D721Med (cell line): ENCODE data around the gene SPINT4.

Experiments
- DNase-seq: peaks from one replicate; pipeline ENCODE4 v3.0.0; 2011; ENCODE audit warnings: low spot score; ENCODE audit not compliant: insufficient read length
- FAIRE-seq: peaks from 2 replicates; lab custom pipeline; 2011; peaks lifted over from hg19 to GRCh38; lab: Jason Lieb, UNC
- TF ChIP-seq, protein P1 (sequence below): IDR thresholded peaks from 2 replicates; pipeline ENCODE4 v1.5.1; 2012; ENCODE audit warnings: mild to moderate bottlenecking, control low read depth; ENCODE audit not compliant: insufficient read depth; ENCODE audit errors: missing control alignments

The SPINT4 gene

DNA sequence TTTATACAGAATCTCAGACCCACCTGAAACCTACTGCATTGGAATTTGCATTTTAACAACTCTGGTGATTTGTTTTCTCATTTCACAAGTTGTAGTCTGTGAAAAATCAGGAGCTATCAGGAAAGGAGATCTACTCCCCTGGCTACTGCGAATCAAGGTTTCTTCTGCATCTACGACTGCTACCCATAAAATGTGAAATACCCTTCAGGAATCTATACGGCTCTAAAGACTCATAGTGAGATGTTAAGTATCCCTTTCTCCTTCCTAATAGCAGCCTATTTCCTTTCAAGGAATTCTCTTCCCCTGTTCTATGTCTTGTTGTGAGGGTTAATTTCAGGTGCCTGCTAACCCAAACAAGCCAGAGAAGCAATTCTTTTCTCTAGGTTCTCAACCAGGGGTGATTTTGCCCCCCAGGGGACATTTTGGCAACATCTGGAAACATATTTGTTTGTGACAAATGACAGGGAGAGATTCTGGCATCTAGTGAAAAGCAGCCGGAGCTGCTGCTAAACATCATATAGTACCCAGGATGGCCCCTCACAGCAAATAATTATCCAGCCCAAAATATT is 43.2 kb downstream of the SPINT4 start:
- DNase-seq (no peak), FAIRE-seq (no peak)
- TF ChIP-seq, protein P1, sequence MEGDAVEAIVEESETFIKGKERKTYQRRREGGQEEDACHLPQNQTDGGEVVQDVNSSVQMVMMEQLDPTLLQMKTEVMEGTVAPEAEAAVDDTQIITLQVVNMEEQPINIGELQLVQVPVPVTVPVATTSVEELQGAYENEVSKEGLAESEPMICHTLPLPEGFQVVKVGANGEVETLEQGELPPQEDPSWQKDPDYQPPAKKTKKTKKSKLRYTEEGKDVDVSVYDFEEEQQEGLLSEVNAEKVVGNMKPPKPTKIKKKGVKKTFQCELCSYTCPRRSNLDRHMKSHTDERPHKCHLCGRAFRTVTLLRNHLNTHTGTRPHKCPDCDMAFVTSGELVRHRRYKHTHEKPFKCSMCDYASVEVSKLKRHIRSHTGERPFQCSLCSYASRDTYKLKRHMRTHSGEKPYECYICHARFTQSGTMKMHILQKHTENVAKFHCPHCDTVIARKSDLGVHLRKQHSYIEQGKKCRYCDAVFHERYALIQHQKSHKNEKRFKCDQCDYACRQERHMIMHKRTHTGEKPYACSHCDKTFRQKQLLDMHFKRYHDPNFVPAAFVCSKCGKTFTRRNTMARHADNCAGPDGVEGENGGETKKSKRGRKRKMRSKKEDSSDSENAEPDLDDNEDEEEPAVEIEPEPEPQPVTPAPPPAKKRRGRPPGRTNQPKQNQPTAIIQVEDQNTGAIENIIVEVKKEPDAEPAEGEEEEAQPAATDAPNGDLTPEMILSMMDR, result no peak

DNA sequence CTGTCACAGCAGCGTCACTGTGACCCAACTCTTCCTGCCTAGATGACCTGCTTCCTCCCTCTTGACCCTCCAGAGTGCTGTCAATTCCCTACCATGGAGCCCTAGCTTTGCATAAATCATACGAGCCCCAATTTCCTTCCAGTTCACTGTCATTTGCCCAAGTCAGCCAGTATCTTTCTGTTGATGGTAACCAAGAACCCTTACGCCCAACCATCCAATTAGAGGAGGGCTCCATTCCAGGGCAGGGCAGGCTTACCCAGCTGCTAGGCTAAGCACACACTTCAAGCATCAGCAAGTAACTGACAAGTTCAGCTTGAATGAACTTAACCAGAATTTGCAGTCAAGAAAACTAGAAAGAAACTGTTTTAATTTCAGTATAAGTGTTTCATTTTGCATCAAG is 43.8 kb downstream of the SPINT4 start:
- TF ChIP-seq, protein P1, result no peak
- DNase-seq, result no peak
- FAIRE-seq, result no peak

DNA sequence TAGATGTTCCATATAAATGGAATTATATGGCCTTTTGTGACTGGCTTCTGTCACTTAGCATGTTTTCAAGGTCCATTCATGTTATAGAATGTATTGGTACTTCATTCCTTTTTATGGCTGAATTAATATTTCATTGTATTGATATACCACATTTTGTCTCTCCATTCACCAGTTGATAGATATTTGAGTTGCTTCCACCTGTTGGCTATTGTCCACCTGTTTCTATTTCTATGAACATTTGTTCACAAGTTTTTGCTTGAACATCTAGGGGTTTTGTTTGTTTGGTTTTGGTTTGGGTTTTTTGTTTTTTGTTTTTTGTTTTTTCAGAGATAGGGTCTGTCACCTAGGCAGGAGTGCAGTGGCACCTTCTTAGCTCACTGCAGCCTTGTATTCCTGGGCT is 46.3 kb downstream of the SPINT4 start:
- DNase-seq (no peak), FAIRE-seq (no peak)
- TF ChIP-seq, protein P1, result no peak

DNA sequence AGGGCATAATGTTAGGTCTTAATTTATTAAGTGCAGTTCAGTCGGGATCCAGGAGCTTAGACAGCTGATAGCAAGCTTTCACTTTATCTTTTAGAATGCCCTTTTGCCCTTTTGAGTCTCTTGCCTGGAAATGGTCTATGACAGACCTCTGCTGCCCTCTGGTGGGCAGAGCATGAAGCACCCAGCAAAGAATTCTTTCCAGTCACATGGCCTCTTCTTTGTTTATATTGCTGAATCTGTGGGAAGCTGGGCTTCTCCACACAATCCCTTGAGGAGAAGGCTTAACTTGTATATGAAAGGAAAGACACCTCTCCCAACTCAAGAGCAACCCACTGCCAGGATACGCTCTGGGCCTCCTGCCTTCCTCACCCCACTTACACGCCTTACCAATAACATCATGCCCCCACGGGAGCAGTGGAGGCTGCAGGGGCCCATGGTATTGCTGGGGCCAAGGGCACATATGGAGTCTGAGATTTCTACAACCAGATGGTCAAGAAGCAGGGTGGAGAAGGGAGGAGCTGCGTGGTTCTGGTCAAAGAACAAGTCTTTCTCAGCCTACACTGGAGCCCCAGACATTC is 49.1 kb downstream of the SPINT4 start:
- TF ChIP-seq, protein P1, result peak; percentile 98
- FAIRE-seq, result no peak
- peak; percentile 43 for DNase-seq

DNA sequence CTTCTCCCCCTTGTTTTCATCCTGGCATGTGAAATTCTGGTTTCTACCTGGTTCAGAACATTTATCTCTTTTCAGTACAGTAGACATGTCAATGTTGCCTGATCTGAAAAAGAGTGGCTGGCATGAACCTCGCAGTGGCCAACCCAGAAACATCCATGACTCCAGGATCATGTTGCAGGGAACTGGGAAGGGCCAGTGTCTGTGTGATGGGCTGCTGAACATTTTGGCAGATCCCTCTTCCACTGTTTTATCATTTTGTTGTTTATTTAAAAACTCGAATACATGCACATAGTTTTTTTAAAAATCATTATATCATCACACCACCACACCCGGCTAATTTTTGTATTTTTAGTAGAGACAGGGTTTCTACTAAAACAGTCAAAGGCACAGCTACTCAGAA is 50.5 kb downstream of the SPINT4 start:
- FAIRE-seq (no peak), DNase-seq (no peak)
- TF ChIP-seq, protein P1, result no peak

DNA sequence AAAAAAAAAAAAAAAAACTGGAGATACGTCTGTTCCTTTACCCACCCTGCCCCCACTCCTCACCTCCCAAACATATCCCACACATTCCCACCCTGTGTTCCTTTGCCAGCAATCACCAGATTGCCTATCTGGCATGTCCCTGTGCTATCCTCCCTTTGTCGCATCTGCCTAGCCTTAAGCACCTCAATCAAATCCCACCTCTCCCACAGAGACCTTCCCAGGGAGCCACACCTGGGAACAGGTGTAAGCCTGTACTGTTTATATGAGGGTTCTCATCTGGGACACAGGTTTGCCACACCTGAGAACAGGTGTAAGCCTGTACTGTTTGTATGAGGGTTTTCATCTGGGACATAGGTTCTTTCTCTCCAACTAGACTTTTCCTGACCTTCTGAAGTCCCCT is 52.8 kb downstream of the SPINT4 start:
- DNase-seq (no peak), FAIRE-seq (no peak)
- TF ChIP-seq, protein P1, result no peak

DNA sequence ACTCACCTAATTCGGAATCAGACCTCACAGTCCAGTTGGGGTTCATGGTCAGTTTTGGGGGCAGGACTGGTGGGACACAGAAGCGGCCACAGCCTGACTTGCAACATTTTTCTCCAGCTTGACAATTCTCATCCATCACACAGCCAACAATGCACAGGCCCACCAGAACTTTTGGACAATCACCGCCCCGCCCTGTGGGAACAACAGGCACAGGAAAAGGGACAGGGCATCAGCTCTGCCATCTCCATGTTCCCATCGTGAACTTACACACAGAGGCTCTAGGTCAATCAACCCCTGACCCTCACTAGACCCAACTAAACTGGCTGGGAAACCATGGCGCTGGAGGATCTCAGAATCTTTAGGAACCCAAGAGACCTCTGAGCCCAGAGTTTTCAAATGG is 53.3 kb downstream of the SPINT4 start:
- TF ChIP-seq, protein P1, result no peak
- DNase-seq (no peak), FAIRE-seq (no peak)
